Measurements from ENCODE around the gene YLPM1.

Gene YLPM1

DNA sequence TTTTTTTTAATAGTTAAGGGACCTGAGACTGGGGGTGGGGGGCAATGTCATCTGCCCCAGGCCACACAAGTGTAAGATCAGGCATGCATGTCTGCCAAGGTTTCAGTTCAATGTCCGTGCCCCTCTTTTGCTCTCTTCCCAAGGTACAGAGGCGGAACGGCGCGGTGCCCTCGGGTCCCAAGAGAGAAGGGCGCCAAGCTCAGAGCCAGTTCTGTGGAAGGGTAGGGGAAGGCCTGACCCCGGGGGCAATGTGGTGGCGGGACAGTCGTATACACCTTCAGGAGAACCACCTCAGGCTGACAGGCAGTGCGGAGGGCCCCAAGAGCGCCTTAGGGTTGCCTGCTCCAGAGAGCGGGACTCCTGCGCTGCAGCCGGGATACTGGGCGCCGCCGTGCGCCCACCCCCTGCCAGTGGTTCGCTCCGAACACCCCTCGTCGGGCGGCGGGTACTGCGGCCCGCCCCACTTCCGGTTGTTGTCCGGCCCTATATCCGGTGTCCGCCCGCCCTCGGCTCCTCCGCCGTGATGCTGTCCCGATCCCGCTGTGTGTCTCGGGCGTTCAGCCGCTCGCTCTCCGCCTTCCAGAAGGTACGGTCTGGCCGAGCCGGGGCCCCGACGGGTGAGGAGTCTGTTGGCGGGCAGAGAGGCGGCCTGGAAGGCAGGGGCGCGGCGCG, 118.5 kb downstream of the YLPM1 start, which contains the start of gene DLST:
Gene DLST, plus strand, starts transcription at position 486 of the 672 bp plus-strand sequence. Its CDS starts 38 bp downstream, at position 524.
- Histone ChIP-seq H3K4me3 (ENCODE audit: low read depth in 1 of 2, low read length in 2 of 2) (peak within 1 kb of the TSS; percentile 62 to 82), H3K4me1 (ENCODE audit: control insufficient read depth in 1 of 2, insufficient read depth in 2 of 2, low read length in 2 of 2) (peaks cover 10 to 44% of the 10 kb centered on the region in 2 donors), H3K9me3 (ENCODE audit: control insufficient read depth in 1 of 2, low read length in 2 of 2) (no peaks in the 10 kb centered on the region), H3K36me3 (ENCODE audit: control insufficient read depth in 1 of 2, insufficient read depth in 2 of 2, low read length in 2 of 2) (peaks cover 6 to 9% of the 10 kb centered on the region in 2 donors), H3K27me3 (ENCODE audit: low read depth, low read length) (no peaks in the 10 kb centered on the region), H3K27ac (ENCODE audit: low read length) (peak within 1 kb of the TSS; percentile 85)

- Histone ChIP-seq H3K4me1 (ENCODE audit: control insufficient read depth in 1 of 2, insufficient read depth in 2 of 2, low read length in 2 of 2) (peaks cover 10 to 44% of the 10 kb centered on the region in 2 donors), H3K9me3 (ENCODE audit: control insufficient read depth in 1 of 2, low read length in 2 of 2) (no peaks in the 10 kb centered on the region), H3K4me3 (ENCODE audit: low read depth in 1 of 2, low read length in 2 of 2) (peak overlapping the region; percentile 62 to 82), H3K27ac (ENCODE audit: low read length) (peak overlapping the region; percentile 85), H3K36me3 (ENCODE audit: control insufficient read depth in 1 of 2, insufficient read depth in 2 of 2, low read length in 2 of 2) (peaks cover 6 to 9% of the 10 kb centered on the region in 2 donors), H3K27me3 (ENCODE audit: low read depth, low read length) (no peaks in the 10 kb centered on the region)
Observed at GRCh38 chr14:74882103-74882920, 119.2 kb downstream of the YLPM1 start.
